ENCODE measurements around the gene PGBD4.

- TF ChIP-seq CTCF (conservative IDR thresholded peaks at IDR 0.05 in 1 of 2, IDR thresholded peaks at IDR 0.05 in 1 of 2; ENCODE audit: low read depth in 1 of 2, low read length in 2 of 2) = no peak
- TF ChIP-seq EZH2 (IDR thresholded peaks at IDR 0.05; ENCODE audit: low read length, missing control alignments) = no peak
Observed at GRCh38 chr15:34114215-34114614, 12.3 kb downstream of the PGBD4 start.

Measured in fibroblast of lung (primary cell).